Measurements from ENCODE around the gene SRMS.

DNA sequence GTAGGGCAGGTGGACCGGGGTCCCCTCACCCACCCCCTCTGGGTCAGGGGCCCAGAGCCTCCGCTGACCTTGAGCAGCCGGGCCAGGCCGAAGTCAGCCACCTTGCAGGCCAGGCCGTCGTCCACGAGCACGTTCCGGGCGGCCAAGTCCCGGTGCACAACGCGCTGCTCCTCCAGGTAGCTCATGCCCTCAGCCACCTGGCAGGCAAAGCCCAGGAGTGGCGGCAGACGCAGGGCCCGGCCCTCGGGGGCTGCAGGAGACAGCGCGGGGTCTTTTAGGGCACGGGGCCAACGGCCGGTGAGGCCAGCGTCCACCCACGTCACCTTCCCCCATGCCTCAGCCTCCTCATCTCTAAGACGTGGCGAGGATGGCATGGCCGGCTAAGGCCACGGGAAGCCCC lies 6.2 kb downstream of the SRMS start:
- TF ChIP-seq EZH2 (IDR thresholded peaks at IDR 0.05; ENCODE audit: low read length, unreplicated experiment) = no peak
- TF ChIP-seq, protein P1, sequence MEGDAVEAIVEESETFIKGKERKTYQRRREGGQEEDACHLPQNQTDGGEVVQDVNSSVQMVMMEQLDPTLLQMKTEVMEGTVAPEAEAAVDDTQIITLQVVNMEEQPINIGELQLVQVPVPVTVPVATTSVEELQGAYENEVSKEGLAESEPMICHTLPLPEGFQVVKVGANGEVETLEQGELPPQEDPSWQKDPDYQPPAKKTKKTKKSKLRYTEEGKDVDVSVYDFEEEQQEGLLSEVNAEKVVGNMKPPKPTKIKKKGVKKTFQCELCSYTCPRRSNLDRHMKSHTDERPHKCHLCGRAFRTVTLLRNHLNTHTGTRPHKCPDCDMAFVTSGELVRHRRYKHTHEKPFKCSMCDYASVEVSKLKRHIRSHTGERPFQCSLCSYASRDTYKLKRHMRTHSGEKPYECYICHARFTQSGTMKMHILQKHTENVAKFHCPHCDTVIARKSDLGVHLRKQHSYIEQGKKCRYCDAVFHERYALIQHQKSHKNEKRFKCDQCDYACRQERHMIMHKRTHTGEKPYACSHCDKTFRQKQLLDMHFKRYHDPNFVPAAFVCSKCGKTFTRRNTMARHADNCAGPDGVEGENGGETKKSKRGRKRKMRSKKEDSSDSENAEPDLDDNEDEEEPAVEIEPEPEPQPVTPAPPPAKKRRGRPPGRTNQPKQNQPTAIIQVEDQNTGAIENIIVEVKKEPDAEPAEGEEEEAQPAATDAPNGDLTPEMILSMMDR (conservative IDR thresholded peaks at IDR 0.05; ENCODE audit: low read depth, low read length) = no peak
- no peak for TF ChIP-seq EZH2phosphoT487 (IDR thresholded peaks at IDR 0.05; ENCODE audit: borderline replicate concordance, low read length)

All from PC-3 (cell line).